Activated CD4-positive, alpha-beta T cell treated with anti-CD3 and anti-CD28 coated beads for 36 hours (primary cell): ENCODE data around the gene NPC1L1. TPM values are rescaled to one million over a fixed set of nuclear protein-coding genes. Genes with fewer than 3 reads are reported as not detected.

Experiments used
- ATAC-seq: fragments of 200-7000 bp; cut with Tn5 transposase; one replicate; pipeline ENCODE4 v1.10.0; 2021; ENCODE audit warnings: mild to moderate bottlenecking, moderate library complexity
- CTCF ChIA-PET: fragments of 350-600 bp; sonication (Branson Sonifier 250); formaldehyde crosslinking; loops from one replicate; lab custom pipeline; 2021; ENCODE audit warnings: antibody characterized with exemption; lab: Charles Lee
- POLR2A ChIA-PET: fragments of 350-600 bp; sonication (Branson Sonifier 250); formaldehyde crosslinking; loops from one replicate; lab custom pipeline; 2021; ENCODE audit warnings: antibody characterized with exemption, inconsistent platforms; lab: Charles Lee
- DNase-seq: peaks from one replicate; pipeline ENCODE4 v3.0.0-alpha.2; 2020
- H3K27ac Mint-ChIP-seq: one replicate; pipeline ENCODE4 v1.8.0; 2021; ENCODE audit warnings: mixed read lengths
- H3K27me3 Mint-ChIP-seq: one replicate; pipeline ENCODE4 v1.8.0; 2021; ENCODE audit warnings: mixed read lengths
- H3K36me3 Mint-ChIP-seq: one replicate; pipeline ENCODE4 v1.8.0; 2021; ENCODE audit warnings: low read depth, mixed read lengths
- H3K4me1 Mint-ChIP-seq: one replicate; pipeline ENCODE4 v1.8.0; 2021; ENCODE audit warnings: mixed read lengths
- H3K4me3 Mint-ChIP-seq: one replicate; pipeline ENCODE4 v1.8.0; 2021; ENCODE audit warnings: mild to moderate bottlenecking, moderate library complexity, mixed read lengths
- H3K9me3 Mint-ChIP-seq: one replicate; pipeline ENCODE4 v1.8.0; 2021; ENCODE audit warnings: low read depth, mixed read lengths
- intact Hi-C, 2 experiments: fragments of 100-400 bp; cut with DNase I in 1 of 2; cut with micrococcal nuclease in 1 of 2; formaldehyde crosslinking; loops; one replicate each; pipeline versions ENCODE4 v1.14.2 to v1.15.1; 2022 to 2024; cut with DNase I, micrococcal nuclease
- total RNA-seq, 2 experiments: library from RNA; stranded (reverse); gene quantifications; one replicate each; pipeline ENCODE4 v1.2.3, GENCODE V29; 2021

Gene NPC1L1
- total RNA-seq, 2 experiments from 2014 or later, result 0.04 TPM; not detected in 1

GRCh38 chr7:44548893-44549292 is 7.8 kb upstream of the NPC1L1 start:
- no peaks in the 10 kb centered on the region for H3K9me3 Mint-ChIP-seq
- H3K27ac Mint-ChIP-seq, result no peak overlapping the region
- ChIA-PET CTCF (interaction anchor here (0.7 to 1.8 kb wide), 4 partner anchors 11 to 53 kb away, joined by 3 to 10 read pairs (median 5); no protein-coding TSS in a partner anchor), POLR2A (no interaction called here)
- DNase-seq (no peak), ATAC-seq (peak; percentile 57)
- intact Hi-C loops, result no loop called here
- no peak overlapping the region for H3K4me3 Mint-ChIP-seq
- H3K36me3 Mint-ChIP-seq, result no peaks in the 10 kb centered on the region
- peaks cover 2% of the 10 kb centered on the region for H3K27me3 Mint-ChIP-seq
- H3K4me1 Mint-ChIP-seq, result peaks cover 11% of the 10 kb centered on the region

GRCh38 chr7:44547536-44548231 is 6.6 kb upstream of the NPC1L1 start:
- Mint-ChIP-seq H3K27ac (no peak overlapping the region), H3K4me1 (peaks cover 11% of the 10 kb centered on the region), H3K36me3 (no peaks in the 10 kb centered on the region), H3K27me3 (peaks cover 2% of the 10 kb centered on the region), H3K9me3 (no peaks in the 10 kb centered on the region), H3K4me3 (no peak overlapping the region)
- ChIA-PET POLR2A (interaction anchor here (0.6 to 0.7 kb wide), 2 partner anchors 93 to 387 kb away, joined by 3 read pairs; no protein-coding TSS in a partner anchor), CTCF (interaction anchor here (0.6 to 1.7 kb wide), 5 partner anchors 17 to 585 kb away, joined by 3 to 10 read pairs (median 3); no protein-coding TSS in a partner anchor)
- DNase-seq (no peak), ATAC-seq (no peak)
- intact Hi-C loops, result no loop called here

- Mint-ChIP-seq H3K9me3 (no peaks in the 10 kb centered on the region), H3K4me1 (no peaks in the 10 kb centered on the region), H3K36me3 (no peaks in the 10 kb centered on the region), H3K27ac (no peak overlapping the region), H3K27me3 (peaks cover 2% of the 10 kb centered on the region), H3K4me3 (no peak overlapping the region)
- POLR2A ChIA-PET, result no interaction called here
- intact Hi-C loops, result no loop called here
- CTCF ChIA-PET, result interaction anchor here (3.4 kb wide), 1 partner anchor 7 kb away, joined by 12 read pairs; no protein-coding TSS in a partner anchor
- DNase-seq (no peak), ATAC-seq (no peak)
Measured at GRCh38 chr7:44541876-44542610, 913 bp upstream of the NPC1L1 start.

GRCh38 chr7:44540592-44541027 is 520 bp downstream of the NPC1L1 start:
- ChIA-PET POLR2A (no interaction called here), CTCF (interaction anchor here (0.6 kb wide), 1 partner anchor 266 kb away, joined by 3 read pairs; no protein-coding TSS in a partner anchor)
- no peaks in the 10 kb centered on the region for H3K9me3 Mint-ChIP-seq
- no peak overlapping the region for H3K27ac Mint-ChIP-seq
- no peaks in the 10 kb centered on the region for H3K36me3 Mint-ChIP-seq
- no peak for DNase-seq
- ATAC-seq, result no peak
- no peak overlapping the region for H3K4me3 Mint-ChIP-seq
- intact Hi-C loops, result no loop called here
- H3K27me3 Mint-ChIP-seq, result peaks cover 2% of the 10 kb centered on the region
- H3K4me1 Mint-ChIP-seq, result no peaks in the 10 kb centered on the region

GRCh38 chr7:44539669-44540506 is 1.2 kb downstream of the NPC1L1 start:
- no peaks in the 10 kb centered on the region for H3K4me1 Mint-ChIP-seq
- no peak overlapping the region for H3K4me3 Mint-ChIP-seq
- no peaks in the 10 kb centered on the region for H3K9me3 Mint-ChIP-seq
- POLR2A ChIA-PET, result no interaction called here
- CTCF ChIA-PET, result interaction anchor here (0.6 to 1.1 kb wide), 2 partner anchors 43 to 265 kb away, joined by 3 to 4 read pairs; no protein-coding TSS in a partner anchor
- DNase-seq, result no peak
- H3K27me3 Mint-ChIP-seq, result no peaks in the 10 kb centered on the region
- intact Hi-C loops, result no loop called here
- H3K36me3 Mint-ChIP-seq, result no peaks in the 10 kb centered on the region
- no peak overlapping the region for H3K27ac Mint-ChIP-seq
- no peak for ATAC-seq

GRCh38 chr7:44538798-44539668 is 2.1 kb downstream of the NPC1L1 start:
- H3K4me1 Mint-ChIP-seq, result no peaks in the 10 kb centered on the region
- CTCF ChIA-PET, result interaction anchor here (0.5 to 1.1 kb wide), 3 partner anchors 14 to 338 kb away, joined by 3 to 4 read pairs (median 3); partner anchors contain the start of gene YKT6
- H3K36me3 Mint-ChIP-seq, result no peaks in the 10 kb centered on the region
- H3K9me3 Mint-ChIP-seq, result no peaks in the 10 kb centered on the region
- POLR2A ChIA-PET, result no interaction called here
- intact Hi-C loops, result no loop called here
- ATAC-seq (no peak), DNase-seq (no peak)
- no peak overlapping the region for H3K4me3 Mint-ChIP-seq
- H3K27ac Mint-ChIP-seq, result no peak overlapping the region
- H3K27me3 Mint-ChIP-seq, result no peaks in the 10 kb centered on the region

- intact Hi-C loops, result no loop called here
- Mint-ChIP-seq H3K27ac (no peak overlapping the region), H3K4me1 (no peaks in the 10 kb centered on the region), H3K4me3 (no peak overlapping the region), H3K9me3 (no peaks in the 10 kb centered on the region), H3K36me3 (no peaks in the 10 kb centered on the region), H3K27me3 (no peaks in the 10 kb centered on the region)
- no peak for DNase-seq
- ChIA-PET POLR2A (no interaction called here), CTCF (interaction anchor here (0.8 to 1.7 kb wide), 5 partner anchors 10 to 45 kb away, joined by 3 to 7 read pairs (median 4); no protein-coding TSS in a partner anchor)
- ATAC-seq, result no peak
Measured at GRCh38 chr7:44538093-44538797, 2.9 kb downstream of the NPC1L1 start.

GRCh38 chr7:44537442-44537841 is 3.7 kb downstream of the NPC1L1 start:
- H3K9me3 Mint-ChIP-seq, result no peaks in the 10 kb centered on the region
- H3K27me3 Mint-ChIP-seq, result no peaks in the 10 kb centered on the region
- CTCF ChIA-PET, result interaction anchor here (0.7 to 1.7 kb wide), 4 partner anchors 9 to 267 kb away, joined by 3 to 7 read pairs (median 4); no protein-coding TSS in a partner anchor
- POLR2A ChIA-PET, result no interaction called here
- intact Hi-C loops, result no loop called here
- no peaks in the 10 kb centered on the region for H3K4me1 Mint-ChIP-seq
- DNase-seq, result no peak
- H3K36me3 Mint-ChIP-seq, result no peaks in the 10 kb centered on the region
- ATAC-seq, result no peak
- no peak overlapping the region for H3K4me3 Mint-ChIP-seq
- H3K27ac Mint-ChIP-seq, result no peak overlapping the region

GRCh38 chr7:44536090-44536489 is 5.0 kb downstream of the NPC1L1 start:
- ChIA-PET POLR2A (no interaction called here), CTCF (interaction anchor here (1.1 to 2.5 kb wide), 6 partner anchors 8 to 187 kb away, joined by 3 to 12 read pairs (median 6); no protein-coding TSS in a partner anchor)
- H3K4me3 Mint-ChIP-seq, result no peak overlapping the region
- DNase-seq, result no peak
- H3K27me3 Mint-ChIP-seq, result no peaks in the 10 kb centered on the region
- intact Hi-C loops, result no loop called here
- H3K27ac Mint-ChIP-seq, result no peak overlapping the region
- H3K4me1 Mint-ChIP-seq, result no peaks in the 10 kb centered on the region
- H3K36me3 Mint-ChIP-seq, result no peaks in the 10 kb centered on the region
- no peaks in the 10 kb centered on the region for H3K9me3 Mint-ChIP-seq
- no peak for ATAC-seq
